GM21447 (cell line): Measurements from ENCODE around the gene KMT2E.
A peak's percentile ranks its signal among the peaks of the same experiment; 100 is the strongest.
"Not testable (repeated sequence)": the region's sequence is repeated elsewhere in the genome, so short reads cannot be mapped to it uniquely, and the experiment has no call there.

ENCODE experiments used
- ATAC-seq: cut with Tn5 transposase; IDR thresholded peaks from one replicate; pipeline ENCODE4 v1.9.1; 2021; ENCODE audit not compliant: unreplicated experiment

Gene KMT2E

DNA sequence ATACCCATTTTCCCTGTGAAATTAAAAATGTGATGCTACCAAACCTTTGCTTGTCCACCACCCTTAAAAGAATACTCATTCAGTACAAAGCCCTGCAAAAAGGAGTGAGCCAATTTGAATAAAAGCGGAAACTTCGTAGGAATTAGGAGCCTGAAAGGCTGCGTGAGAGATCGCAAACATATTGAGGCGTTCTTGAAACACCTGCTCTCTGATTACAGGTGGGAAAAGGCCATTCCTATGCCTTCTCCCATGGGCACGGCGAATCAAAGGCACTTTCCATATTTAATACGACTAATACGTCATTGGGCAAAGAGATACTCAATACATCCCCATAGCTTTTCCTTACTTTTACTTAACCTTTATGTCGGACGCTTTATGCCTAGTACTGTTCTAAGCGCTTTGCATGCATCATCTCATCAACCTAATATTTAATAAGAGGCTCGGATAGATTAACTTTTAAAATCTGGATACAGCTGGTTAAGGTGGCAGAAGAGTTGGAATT lies 30.9 kb upstream of the KMT2E start:
- no peak for ATAC-seq

DNA sequence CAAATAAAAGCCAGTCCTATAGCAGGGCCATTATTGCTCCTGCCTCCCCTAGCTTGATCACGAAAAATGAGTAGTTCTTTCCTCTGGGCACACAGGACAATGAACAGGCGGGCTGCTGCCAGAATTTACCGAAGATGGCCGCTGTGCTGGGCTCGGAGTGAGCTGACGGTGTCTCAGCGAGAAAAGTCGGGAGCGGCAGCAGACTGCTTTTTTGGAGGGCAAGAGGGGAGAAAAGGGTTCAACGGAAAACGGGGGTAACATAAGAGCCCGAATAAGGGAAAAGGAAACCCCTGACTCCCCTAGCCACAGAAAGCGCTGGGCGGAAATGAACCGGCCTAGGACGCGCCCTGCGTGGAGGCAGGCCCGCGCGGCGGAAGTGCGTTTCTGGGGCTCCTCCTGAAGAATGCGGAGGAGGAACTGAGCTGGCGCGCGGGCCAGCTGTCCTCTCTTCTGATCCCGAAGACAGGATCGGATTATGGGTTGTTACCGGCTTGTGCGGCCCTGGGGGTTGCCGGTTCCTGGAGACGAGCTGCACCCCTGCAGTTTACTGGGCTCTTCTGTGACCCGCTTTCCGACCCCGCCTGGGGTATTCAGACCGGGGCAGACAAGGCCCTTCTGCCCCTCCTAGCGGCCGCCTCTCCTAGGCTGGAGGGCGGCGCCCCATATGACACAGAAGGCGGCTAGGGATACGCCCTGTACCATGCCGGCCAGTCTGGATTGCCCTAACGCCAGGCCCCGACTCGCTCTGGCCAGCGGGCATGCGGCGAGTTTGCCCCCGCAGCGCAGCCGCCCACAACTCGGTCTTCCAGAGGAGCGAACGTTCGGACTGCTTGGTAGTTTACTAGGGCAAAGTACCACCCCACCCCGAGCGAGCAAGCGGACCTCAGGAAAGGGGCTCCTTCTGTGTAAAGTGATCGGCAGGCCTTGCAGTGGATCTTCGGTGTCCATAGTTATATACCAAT lies 30.1 kb upstream of the KMT2E start:
- peak; percentile 89 for ATAC-seq

DNA sequence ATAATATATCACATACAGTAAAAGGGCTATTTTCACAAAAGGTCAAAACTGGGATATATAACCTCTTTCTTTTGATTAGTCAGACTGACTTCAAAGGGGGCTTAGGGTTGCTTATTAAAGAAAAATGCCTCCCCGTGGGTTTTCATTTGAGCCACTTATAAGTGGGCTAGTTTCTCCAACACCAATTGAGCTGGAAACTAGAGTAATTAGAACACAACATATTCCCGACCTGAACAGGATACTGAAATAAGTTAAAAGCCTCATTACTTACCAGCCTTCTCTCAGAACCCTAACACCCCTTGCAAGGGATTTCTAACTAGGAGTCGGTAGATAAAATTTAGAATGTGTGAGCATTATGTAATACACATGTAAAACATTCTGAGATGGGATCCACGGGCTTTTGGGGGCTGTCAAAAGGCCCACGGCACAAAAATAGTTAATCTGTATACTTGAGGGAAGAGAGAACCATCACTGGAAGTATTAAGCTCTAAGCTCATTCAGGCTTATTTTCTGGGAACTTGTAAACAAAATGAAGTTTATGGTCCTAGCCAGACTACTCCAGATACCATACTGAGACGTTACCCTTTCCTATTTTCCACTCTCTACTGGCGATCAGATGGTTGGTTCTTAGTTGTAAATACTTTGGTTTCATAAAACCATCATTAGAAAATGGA lies 29.3 kb upstream of the KMT2E start:
- ATAC-seq, result no peak

- no peak for ATAC-seq
Measured at GRCh38 chr7:104985259-104985617, 28.8 kb upstream of the KMT2E start.

DNA sequence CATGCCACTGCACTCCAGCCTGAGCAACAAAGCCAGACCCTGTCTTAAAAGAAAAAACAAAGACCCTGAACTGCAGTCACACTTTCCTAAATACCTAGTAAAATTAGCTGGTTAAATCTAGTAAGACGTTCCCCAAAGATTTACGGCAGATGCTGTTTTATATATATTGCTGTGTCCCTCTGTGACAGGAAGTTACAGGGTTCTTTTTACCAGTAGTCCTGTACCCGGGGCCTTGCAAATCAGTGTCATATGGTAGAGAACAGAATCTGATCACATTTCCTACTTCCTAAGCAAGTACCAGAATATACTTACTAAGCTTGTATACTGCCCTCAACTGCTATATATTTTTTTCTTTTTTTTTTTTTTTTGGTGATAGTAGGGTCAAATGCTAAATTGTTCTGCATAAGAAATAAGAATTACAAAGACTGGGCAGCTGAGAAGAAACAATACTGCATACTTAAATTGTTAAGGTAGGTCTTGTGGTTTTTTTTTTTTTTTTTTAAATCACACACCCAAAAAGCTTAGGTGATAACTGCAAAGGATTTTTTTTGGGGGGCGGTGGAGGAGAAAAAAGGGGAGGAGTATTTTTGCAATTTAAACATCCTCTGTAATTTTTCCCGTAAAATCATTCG lies 27.3 kb upstream of the KMT2E start:
- no peak for ATAC-seq

DNA sequence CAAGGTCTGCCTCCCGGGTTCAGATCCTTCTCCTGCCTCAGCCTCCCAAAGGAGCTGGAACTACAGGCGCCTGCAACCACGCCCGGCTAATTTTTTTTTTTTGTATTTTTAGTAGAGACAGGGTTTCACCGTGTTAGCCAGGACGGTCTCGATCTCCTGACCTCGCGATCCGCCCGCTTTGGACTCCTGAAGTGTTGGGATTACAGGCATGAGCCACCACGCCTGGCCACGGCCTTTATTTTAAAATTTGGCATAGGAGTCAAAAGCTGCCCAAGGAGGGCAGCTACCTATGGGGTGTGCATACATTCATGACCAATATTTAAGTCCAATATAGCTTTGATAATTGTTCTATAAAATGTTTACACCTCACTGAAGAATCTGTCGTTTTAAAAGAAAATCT lies 26.6 kb upstream of the KMT2E start:
- ATAC-seq, result not testable (repeated sequence)

- ATAC-seq, result no peak
Measured at GRCh38 chr7:104990983-104991382, 23.0 kb upstream of the KMT2E start.

GRCh38 chr7:104992306-104992705 lies 21.7 kb upstream of the KMT2E start:
- no peak for ATAC-seq

DNA sequence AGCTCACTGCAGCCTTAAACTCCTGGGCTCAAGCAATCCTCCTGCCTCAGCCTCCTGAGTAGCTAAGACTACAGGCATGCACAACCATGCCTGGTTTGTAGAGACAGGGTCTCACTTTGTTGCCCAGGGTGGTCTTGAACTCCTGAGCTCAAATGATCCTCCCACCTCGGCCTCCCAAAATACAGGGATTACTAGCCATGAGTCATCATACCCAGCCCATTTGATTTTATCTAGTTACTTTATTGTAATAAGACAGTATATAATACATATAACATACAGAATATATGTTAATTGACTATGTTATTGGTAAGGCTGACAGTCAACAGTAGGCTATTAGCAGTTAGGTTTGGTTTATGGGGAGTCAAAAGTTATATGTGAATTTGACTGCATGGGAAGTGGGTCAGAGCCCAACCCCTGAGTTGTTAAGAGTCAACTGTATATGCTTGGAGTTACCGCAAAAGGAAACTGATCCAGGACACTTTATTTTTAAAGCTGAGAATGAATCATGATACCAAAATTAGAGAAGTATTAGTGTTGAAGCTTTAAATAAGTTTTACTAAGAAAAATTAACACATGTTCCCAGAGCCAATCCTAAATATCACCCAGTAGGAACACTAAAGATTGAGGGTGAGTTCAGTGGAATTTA lies 20.7 kb upstream of the KMT2E start:
- no peak for ATAC-seq

DNA sequence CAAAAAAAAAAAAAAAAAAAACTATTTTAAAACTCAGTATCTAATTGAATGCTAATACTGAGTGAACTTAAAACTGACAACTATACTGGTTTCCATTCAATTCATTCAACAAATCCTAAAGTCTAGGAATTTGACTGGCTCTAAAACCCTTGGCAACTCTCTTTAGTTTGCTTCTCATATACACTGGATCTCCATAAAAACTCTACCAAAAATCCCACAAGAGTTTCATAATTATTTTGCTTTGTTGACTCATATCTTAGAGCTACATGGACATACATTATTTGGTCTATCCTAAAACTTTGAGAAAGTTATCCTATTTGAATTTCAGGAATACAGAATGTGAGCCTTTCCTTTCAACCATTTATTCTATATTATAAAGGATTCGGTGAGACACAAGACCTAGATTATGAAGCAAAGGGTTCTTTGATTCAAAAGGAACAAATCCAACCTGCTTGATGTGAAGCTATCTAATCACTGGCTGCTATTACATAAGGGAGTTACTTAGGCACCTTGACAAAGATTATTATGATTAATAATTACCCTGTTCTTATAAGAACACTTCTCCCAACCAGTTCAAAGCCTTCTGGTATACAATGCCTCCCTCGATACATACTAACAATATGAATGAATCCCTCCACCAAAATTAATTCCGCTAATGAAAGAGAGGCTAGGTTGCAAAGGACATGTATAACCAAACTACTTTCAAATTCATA lies 15.8 kb upstream of the KMT2E start:
- ATAC-seq, result no peak

DNA sequence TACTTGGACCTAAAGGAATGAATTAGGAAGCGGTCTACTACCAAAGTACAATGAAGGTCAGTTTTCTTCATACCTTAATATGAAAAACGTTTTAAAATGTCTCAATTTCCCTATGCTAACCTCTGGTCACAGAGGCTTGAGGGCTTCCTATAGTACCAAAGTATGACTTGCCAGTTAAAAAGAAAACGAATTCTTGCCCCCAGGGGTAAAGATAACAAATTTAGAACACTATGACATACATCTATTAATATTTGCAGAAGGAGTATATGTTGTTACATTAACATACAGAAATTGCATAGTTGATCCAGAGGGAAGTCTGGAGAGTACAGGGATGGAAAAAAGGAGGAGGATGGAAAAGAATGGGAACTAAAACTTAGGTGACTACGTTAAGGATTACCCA lies 13.8 kb upstream of the KMT2E start:
- no peak for ATAC-seq

DNA sequence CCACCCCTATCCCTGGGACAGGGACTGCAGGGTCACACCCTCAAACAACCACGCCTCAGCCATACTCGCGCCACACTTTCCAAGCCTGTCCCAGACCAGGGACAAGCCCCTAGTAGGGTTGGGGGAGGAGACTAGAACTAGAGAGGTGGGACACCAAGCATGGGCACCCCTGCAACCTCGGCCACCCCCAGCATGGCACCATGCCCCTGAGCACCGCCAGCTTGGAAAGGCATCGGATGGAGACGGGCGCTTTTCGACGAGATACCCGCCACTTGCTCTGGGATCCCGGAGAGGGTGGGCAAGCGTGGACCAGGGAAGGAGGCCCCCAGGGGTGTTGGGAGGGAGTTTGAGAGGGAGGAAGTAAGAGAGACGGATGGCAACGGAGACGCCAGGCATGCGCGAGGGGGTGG lies 13.1 kb upstream of the KMT2E start:
- no peak for ATAC-seq

GRCh38 chr7:105001652-105002184 lies 12.3 kb upstream of the KMT2E start:
- no peak for ATAC-seq

- ATAC-seq, result no peak
Measured at GRCh38 chr7:105003275-105003674, 10.7 kb upstream of the KMT2E start.

GRCh38 chr7:105003872-105004510 lies 10.0 kb upstream of the KMT2E start:
- ATAC-seq, result no peak

DNA sequence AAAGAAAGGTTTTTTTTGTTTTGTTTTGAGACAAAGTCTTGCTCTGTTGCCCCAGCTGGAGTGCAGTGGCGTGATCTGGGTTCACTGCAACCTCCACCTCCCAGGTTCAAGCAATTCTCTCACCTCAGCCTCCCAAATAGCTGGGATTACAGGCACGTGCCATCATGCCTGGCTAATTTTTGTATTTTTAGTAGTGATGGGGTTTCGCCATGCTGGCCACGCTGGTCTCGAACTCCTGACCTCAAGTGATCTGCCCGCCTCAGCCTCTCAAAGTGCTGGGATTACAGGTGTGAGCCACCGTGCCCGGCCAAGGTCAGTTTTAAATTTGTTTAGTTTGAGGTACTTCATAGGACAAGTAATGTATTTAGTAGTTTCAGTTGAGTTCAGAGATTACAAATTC lies 9.0 kb upstream of the KMT2E start:
- ATAC-seq, result not testable (repeated sequence)

GRCh38 chr7:105005486-105005885 lies 8.5 kb upstream of the KMT2E start:
- not testable (repeated sequence) for ATAC-seq

GRCh38 chr7:105006367-105007136 lies 7.5 kb upstream of the KMT2E start:
- no peak for ATAC-seq

GRCh38 chr7:105007298-105007697 lies 6.7 kb upstream of the KMT2E start:
- no peak for ATAC-seq
